NCI-H2081 treated with DMSO at 0.1 percent for 48 hours (cell line): Measurements from ENCODE around the gene SMIM10.
"Not testable (repeated sequence)": the region's sequence is repeated elsewhere in the genome, so short reads cannot be mapped to it uniquely, and the experiment has no call there.

Source experiments
- DNase-seq: peaks from one replicate; lab custom pipeline; 2025; lab: John Stamatoyannopoulos, UW

SMIM10 gene

GRCh38 chrX:135010921-135011320 lies 20.1 kb downstream of the SMIM10 start:
- DNase-seq = no peak

GRCh38 chrX:135015523-135016245 lies 24.9 kb downstream of the SMIM10 start:
- no peak for DNase-seq

GRCh38 chrX:135019890-135020289 lies 29.1 kb downstream of the SMIM10 start:
- DNase-seq = not testable (repeated sequence)

- not testable (repeated sequence) for DNase-seq
Observed at GRCh38 chrX:135023791-135024190, 33.0 kb downstream of the SMIM10 start.

GRCh38 chrX:135024526-135024925 lies 33.7 kb downstream of the SMIM10 start:
- DNase-seq = no peak

GRCh38 chrX:135030207-135030963 lies 39.6 kb downstream of the SMIM10 start:
- DNase-seq = not testable (repeated sequence)

- DNase-seq = not testable (repeated sequence)
Observed at GRCh38 chrX:135041149-135042123, 50.6 kb downstream of the SMIM10 start.
